ENCODE data around the gene RNF111. TPM values are rescaled to one million over a fixed set of nuclear protein-coding genes. Genes with fewer than 3 reads are reported as not detected.
"Not testable (repeated sequence)": the region's sequence is repeated elsewhere in the genome, so short reads cannot be mapped to it uniquely, and the experiment has no call there.

Gene RNF111
- polyA plus RNA-seq, 1 donor from 2014 or later: 25.8 TPM

GRCh38 chr15:59124261-59124660 lies 136.8 kb downstream of the RNF111 start:
- TF ChIP-seq EZH2 (IDR thresholded peaks at IDR 0.05; ENCODE audit: borderline replicate concordance, insufficient read depth, low read length, poor library complexity, severe bottlenecking) (no peak), POLR2AphosphoS5 (IDR thresholded peaks at IDR 0.05) (no peak), EP300 (conservative IDR thresholded peaks at IDR 0.05; ENCODE audit: poor library complexity, severe bottlenecking) (no peak), TAF1 (IDR thresholded peaks at IDR 0.05; ENCODE audit: low read depth) (no peak), RAD21 (conservative IDR thresholded peaks at IDR 0.05) (no peak), REST (IDR thresholded peaks at IDR 0.05; ENCODE audit: borderline replicate concordance) (no peak), MXI1 (conservative IDR thresholded peaks at IDR 0.05; ENCODE audit: poor library complexity, severe bottlenecking) (no peak), SMC3 (conservative IDR thresholded peaks at IDR 0.05; ENCODE audit: poor library complexity) (no peak), CTCF (IDR thresholded peaks at IDR 0.05; ENCODE audit: poor library complexity, severe bottlenecking) (no peak)
- H2AFZ ChIP-seq (ENCODE audit: low read depth, low read length): no peak overlapping the region
- no peaks in the 10 kb centered on the region for H3K9me3 ChIP-seq (ENCODE audit: low read length)
- no peaks in the 10 kb centered on the region for H3K36me3 ChIP-seq (ENCODE audit: insufficient read depth, low read length)
- H3K9me2 ChIP-seq (ENCODE audit: insufficient read depth, low read length): no peaks in the 10 kb centered on the region
- H3F3A ChIP-seq (ENCODE audit: insufficient read depth, low read length, poor library complexity, severe bottlenecking): no peaks in the 10 kb centered on the region
- H3K27me3 ChIP-seq (ENCODE audit: insufficient read depth, low read depth, low read length): no peaks in the 10 kb centered on the region
- H3K9ac ChIP-seq (ENCODE audit: low read length): no peak overlapping the region
- H4K20me1 ChIP-seq (ENCODE audit: insufficient read depth): no peaks in the 10 kb centered on the region
- H3K27ac ChIP-seq (ENCODE audit: low read length): no peak overlapping the region
- H3K4me2 ChIP-seq (ENCODE audit: low read length): no peak overlapping the region
- no peaks in the 10 kb centered on the region for H3K79me2 ChIP-seq (replicated peaks; ENCODE audit: insufficient read depth, low read length)
- H3K4me3 ChIP-seq (ENCODE audit: low read length): no peak overlapping the region

- not testable (repeated sequence) for H4K20me1 ChIP-seq (ENCODE audit: insufficient read depth); H3K4me3 ChIP-seq (ENCODE audit: low read length); H3F3A ChIP-seq (ENCODE audit: insufficient read depth, low read length, poor library complexity, severe bottlenecking); H3K9ac ChIP-seq (ENCODE audit: low read length); H3K4me2 ChIP-seq (ENCODE audit: low read length); H3K9me3 ChIP-seq (ENCODE audit: low read length); H3K36me3 ChIP-seq (ENCODE audit: insufficient read depth, low read length); H3K9me2 ChIP-seq (ENCODE audit: insufficient read depth, low read length); H2AFZ ChIP-seq (ENCODE audit: low read depth, low read length); H3K27ac ChIP-seq (ENCODE audit: low read length); H3K79me2 ChIP-seq (replicated peaks; ENCODE audit: insufficient read depth, low read length); H3K27me3 ChIP-seq (ENCODE audit: insufficient read depth, low read depth, low read length)
These were observed 138.2 kb downstream of the RNF111 start for GRCh38 chr15:59125683-59126082.

GRCh38 chr15:59127255-59127654 lies 139.8 kb downstream of the RNF111 start:
- not testable (repeated sequence) for H3F3A ChIP-seq (ENCODE audit: insufficient read depth, low read length, poor library complexity, severe bottlenecking); H3K9ac ChIP-seq (ENCODE audit: low read length); H4K20me1 ChIP-seq (ENCODE audit: insufficient read depth); H3K79me2 ChIP-seq (replicated peaks; ENCODE audit: insufficient read depth, low read length); H3K4me3 ChIP-seq (ENCODE audit: low read length); H3K9me3 ChIP-seq (ENCODE audit: low read length); H3K27me3 ChIP-seq (ENCODE audit: insufficient read depth, low read depth, low read length); H2AFZ ChIP-seq (ENCODE audit: low read depth, low read length); H3K9me2 ChIP-seq (ENCODE audit: insufficient read depth, low read length); H3K36me3 ChIP-seq (ENCODE audit: insufficient read depth, low read length); H3K4me2 ChIP-seq (ENCODE audit: low read length); H3K27ac ChIP-seq (ENCODE audit: low read length)
